MCF 10A (cell line): ENCODE results near the gene CNTN2. TPM values are rescaled to one million over a fixed set of nuclear protein-coding genes. Genes with fewer than 3 reads are reported as not detected.

Experiments used
- BruUV-seq: library from RNA; stranded (reverse); fragments of 400-500 nt; replicated peaks from 2 replicates; lab custom pipeline; 2021; lab: Mats Ljungman, UMichigan
- CTCF ChIA-PET: fragments of 300-600 bp; sonication (Branson Sonifier 250); formaldehyde crosslinking; extraction: SDS; loops from one replicate; lab custom pipeline; 2021; ENCODE audit warnings: antibody characterized with exemption, inconsistent platforms; lab: Yijun Ruan, JAX
- POLR2A ChIA-PET: fragments of 300-600, 350-650 bp; sonication (Branson Sonifier 250); formaldehyde crosslinking; extraction: SDS; loops from one replicate; lab custom pipeline; 2020; ENCODE audit warnings: antibody characterized with exemption, inconsistent platforms; lab: Yijun Ruan, JAX
- DNase-seq: peaks from one replicate; pipeline ENCODE4 v3.0.0-alpha.2; 2018; ENCODE audit not compliant: unreplicated experiment
- H3K27ac Mint-ChIP-seq: one replicate; pipeline ENCODE4 v1.8.0; 2022; ENCODE audit warnings: mild to moderate bottlenecking, low read depth, mixed read lengths; ENCODE audit not compliant: unreplicated experiment
- H3K27me3 Mint-ChIP-seq: one replicate; pipeline ENCODE4 v1.8.0; 2022; ENCODE audit warnings: mixed read lengths; ENCODE audit not compliant: insufficient read depth, unreplicated experiment
- H3K36me3 Mint-ChIP-seq: one replicate; pipeline ENCODE4 v1.8.0; 2022; ENCODE audit warnings: mild to moderate bottlenecking, moderate library complexity, mixed read lengths; ENCODE audit not compliant: insufficient read depth, unreplicated experiment
- H3K4me1 Mint-ChIP-seq: one replicate; pipeline ENCODE4 v1.8.0; 2022; ENCODE audit warnings: mixed read lengths; ENCODE audit not compliant: insufficient read depth, unreplicated experiment
- H3K4me3 Mint-ChIP-seq: one replicate; pipeline ENCODE4 v1.8.0; 2022; ENCODE audit warnings: mild to moderate bottlenecking, moderate library complexity, mixed read lengths; ENCODE audit not compliant: unreplicated experiment
- H3K9me3 Mint-ChIP-seq: one replicate; pipeline ENCODE4 v1.8.0; 2022; ENCODE audit warnings: mixed read lengths; ENCODE audit not compliant: unreplicated experiment
- intact Hi-C: fragments of 100-400 bp; cut with micrococcal nuclease; formaldehyde crosslinking; loops from 2 replicates; pipeline ENCODE4 v1.14.1; 2022
- total RNA-seq: library from RNA; stranded (reverse); gene quantifications from 2 replicates; pipeline ENCODE4 v1.2.3, GENCODE V29; 2022
- TF ChIP-seq, protein P1 (sequence below): fragments of 200-600 bp; IDR thresholded peaks from one replicate; pipeline ENCODE4 v1.8.0; 2022; ENCODE audit warnings: antibody characterized with exemption, mild to moderate bottlenecking; ENCODE audit not compliant: unreplicated experiment

Gene CNTN2
- total RNA-seq, 1 experiment from 2014 or later, result 0.05 TPM

DNA sequence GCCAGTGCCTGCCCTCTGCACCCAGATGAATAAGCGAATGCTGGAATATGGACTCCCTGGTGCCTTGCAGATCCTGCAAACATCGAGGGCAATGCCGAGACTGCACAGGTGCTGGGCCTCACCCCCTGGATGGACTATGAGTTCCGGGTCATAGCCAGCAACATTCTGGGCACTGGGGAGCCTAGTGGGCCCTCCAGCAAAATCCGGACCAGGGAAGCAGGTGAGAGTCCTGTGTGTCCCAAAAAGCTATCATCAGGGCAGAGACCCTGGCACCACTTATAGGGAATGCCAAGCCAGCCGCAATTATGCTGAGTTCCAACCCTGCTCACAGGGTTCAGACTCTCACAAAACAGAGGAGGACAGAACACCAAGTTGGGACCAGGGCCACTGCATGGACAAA, 24.0 kb downstream of the CNTN2 start:
- DNase-seq, result no peak
- TF ChIP-seq, protein P1, sequence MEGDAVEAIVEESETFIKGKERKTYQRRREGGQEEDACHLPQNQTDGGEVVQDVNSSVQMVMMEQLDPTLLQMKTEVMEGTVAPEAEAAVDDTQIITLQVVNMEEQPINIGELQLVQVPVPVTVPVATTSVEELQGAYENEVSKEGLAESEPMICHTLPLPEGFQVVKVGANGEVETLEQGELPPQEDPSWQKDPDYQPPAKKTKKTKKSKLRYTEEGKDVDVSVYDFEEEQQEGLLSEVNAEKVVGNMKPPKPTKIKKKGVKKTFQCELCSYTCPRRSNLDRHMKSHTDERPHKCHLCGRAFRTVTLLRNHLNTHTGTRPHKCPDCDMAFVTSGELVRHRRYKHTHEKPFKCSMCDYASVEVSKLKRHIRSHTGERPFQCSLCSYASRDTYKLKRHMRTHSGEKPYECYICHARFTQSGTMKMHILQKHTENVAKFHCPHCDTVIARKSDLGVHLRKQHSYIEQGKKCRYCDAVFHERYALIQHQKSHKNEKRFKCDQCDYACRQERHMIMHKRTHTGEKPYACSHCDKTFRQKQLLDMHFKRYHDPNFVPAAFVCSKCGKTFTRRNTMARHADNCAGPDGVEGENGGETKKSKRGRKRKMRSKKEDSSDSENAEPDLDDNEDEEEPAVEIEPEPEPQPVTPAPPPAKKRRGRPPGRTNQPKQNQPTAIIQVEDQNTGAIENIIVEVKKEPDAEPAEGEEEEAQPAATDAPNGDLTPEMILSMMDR, result no peak
- peaks cover 5% of the 10 kb centered on the region for H3K4me1 Mint-ChIP-seq
- no peaks in the 10 kb centered on the region for H3K9me3 Mint-ChIP-seq
- H3K4me3 Mint-ChIP-seq, result no peak overlapping the region
- CTCF ChIA-PET, result interaction anchor here (0.8 to 2.2 kb wide), 4 partner anchors 10 to 80 kb away, joined by 3 to 11 read pairs (median 8); no protein-coding TSS in a partner anchor
- POLR2A ChIA-PET, result interaction anchor here (0.7 kb wide), 1 partner anchor 55 kb away, joined by 4 read pairs; the partner anchor contains the start of gene RBBP5
- no peak overlapping the region for H3K27ac Mint-ChIP-seq
- intact Hi-C loops, result no loop called here
- no peaks in the 10 kb centered on the region for H3K36me3 Mint-ChIP-seq
- BruUV-seq, result no TSS peak
- no peaks in the 10 kb centered on the region for H3K27me3 Mint-ChIP-seq

DNA sequence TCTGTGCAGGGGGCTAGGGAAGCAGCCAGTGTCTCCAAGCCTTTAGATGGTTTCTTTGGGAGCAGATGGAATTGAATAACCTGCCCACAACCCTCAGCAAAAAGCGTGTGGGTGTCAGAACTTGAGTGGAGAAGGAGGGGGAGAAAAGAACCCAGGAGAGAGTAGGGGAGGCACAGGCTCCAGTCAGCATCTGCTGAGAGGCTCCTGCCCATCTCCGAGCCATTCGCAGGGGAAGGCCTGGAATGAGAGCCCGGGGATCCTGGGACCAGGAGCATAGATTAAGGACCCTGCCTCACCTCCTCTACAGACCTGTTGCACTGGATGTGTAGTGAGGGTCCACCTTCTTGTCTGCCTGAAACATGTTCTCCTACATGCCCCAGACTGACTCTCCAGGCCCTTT, 25.0 kb downstream of the CNTN2 start:
- H3K27me3 Mint-ChIP-seq, result no peaks in the 10 kb centered on the region
- BruUV-seq, result no TSS peak
- ChIA-PET POLR2A (interaction anchor here (0.6 to 0.7 kb wide), 2 partner anchors 54 to 181 kb away, joined by 3 to 4 read pairs; partner anchors contain the start of gene RBBP5), CTCF (interaction anchor here (0.6 to 2.9 kb wide), 5 partner anchors 13 to 390 kb away, joined by 3 to 14 read pairs (median 4); no protein-coding TSS in a partner anchor)
- H3K36me3 Mint-ChIP-seq, result no peaks in the 10 kb centered on the region
- no peak overlapping the region for H3K27ac Mint-ChIP-seq
- no peak for DNase-seq
- H3K4me1 Mint-ChIP-seq, result peaks cover 12% of the 10 kb centered on the region
- TF ChIP-seq, protein P1, result no peak
- no peak overlapping the region for H3K4me3 Mint-ChIP-seq
- H3K9me3 Mint-ChIP-seq, result no peaks in the 10 kb centered on the region
- intact Hi-C loops, result no loop called here

DNA sequence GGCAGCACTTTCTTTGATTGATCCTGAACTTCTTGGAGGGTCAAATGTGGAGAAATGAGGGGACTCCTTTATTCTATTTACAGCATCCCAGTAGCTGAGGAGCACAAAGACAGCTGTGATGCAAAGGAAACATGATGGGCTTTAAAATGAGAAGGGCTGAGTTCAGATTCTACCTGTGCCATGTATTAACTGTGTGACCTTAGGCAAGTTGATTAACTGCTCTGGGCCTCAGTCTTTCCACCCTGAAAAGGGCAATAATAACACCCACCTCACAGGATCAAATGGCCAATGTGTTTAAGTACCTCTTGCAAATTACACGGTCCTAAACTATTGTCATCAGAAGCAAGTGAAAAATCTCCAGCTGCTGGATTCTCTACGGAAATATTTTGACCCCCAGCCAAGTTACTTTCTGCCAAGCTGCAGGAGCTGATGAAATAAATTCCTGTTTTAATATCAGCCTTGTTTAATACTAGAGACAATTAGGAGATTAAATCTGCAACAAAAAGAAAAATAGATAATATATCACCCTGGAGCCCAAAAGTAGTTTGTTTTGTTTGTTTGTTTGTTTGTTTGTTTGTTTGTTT, 25.5 kb downstream of the CNTN2 start:
- Mint-ChIP-seq H3K36me3 (no peaks in the 10 kb centered on the region), H3K4me3 (no peak overlapping the region), H3K27ac (no peak overlapping the region), H3K4me1 (peaks cover 18% of the 10 kb centered on the region), H3K9me3 (no peaks in the 10 kb centered on the region), H3K27me3 (no peaks in the 10 kb centered on the region)
- BruUV-seq, result no TSS peak
- TF ChIP-seq, protein P1, result no peak
- ChIA-PET CTCF (interaction anchor here (0.6 to 2.9 kb wide), 5 partner anchors 13 to 79 kb away, joined by 3 to 14 read pairs (median 4); no protein-coding TSS in a partner anchor), POLR2A (interaction anchor here (0.6 to 0.7 kb wide), 2 partner anchors 181 to 1386 kb away, joined by 3 read pairs; no protein-coding TSS in a partner anchor)
- DNase-seq, result no peak
- intact Hi-C loops, result no loop called here

DNA sequence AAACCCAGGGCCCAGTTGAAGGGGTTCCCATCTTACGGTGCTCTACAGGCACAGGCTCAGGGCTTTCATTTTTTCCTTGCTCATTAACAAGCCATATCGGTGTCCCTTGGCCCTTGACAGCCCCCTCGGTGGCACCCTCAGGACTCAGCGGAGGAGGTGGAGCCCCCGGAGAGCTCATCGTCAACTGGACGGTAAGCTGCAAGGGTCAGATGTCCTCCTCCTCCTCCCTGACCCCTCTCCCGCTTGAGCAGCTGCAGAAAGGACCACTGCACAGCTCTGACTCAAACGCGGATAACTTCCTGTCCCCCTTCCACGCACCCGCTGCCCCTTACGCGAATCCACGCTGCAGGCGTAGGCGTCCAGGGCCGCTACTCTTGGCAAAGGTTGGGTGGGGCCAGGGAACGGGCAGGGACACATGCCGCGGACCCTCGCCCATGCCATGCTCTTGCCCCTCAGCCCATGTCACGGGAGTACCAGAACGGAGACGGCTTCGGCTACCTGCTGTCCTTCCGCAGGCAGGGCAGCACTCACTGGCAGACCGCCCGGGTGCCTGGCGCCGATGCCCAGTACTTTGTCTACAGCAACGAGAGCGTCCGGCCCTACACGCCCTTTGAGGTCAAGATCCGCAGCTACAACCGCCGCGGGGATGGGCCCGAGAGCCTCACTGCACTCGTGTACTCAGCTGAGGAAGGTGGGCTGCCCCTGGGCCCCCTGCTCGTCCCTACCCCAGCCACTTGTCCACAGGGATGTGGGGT, 26.5 kb downstream of the CNTN2 start:
- peaks cover 26% of the 10 kb centered on the region for H3K4me1 Mint-ChIP-seq
- intact Hi-C loops, result loop anchor here (5.0 kb wide), 1 partner anchor 53 kb away; the partner anchor contains the start of gene RBBP5
- H3K27me3 Mint-ChIP-seq, result no peaks in the 10 kb centered on the region
- ChIA-PET CTCF (interaction anchor here (0.6 to 2.9 kb wide), 10 partner anchors 8 to 1037 kb away, joined by 3 to 14 read pairs (median 3); no protein-coding TSS in a partner anchor), POLR2A (interaction anchor here (0.6 to 0.7 kb wide), 2 partner anchors 563 to 1387 kb away, joined by 3 to 6 read pairs; no protein-coding TSS in a partner anchor)
- DNase-seq, result no peak
- H3K9me3 Mint-ChIP-seq, result no peaks in the 10 kb centered on the region
- TF ChIP-seq, protein P1, result no peak
- no TSS peak for BruUV-seq
- no peaks in the 10 kb centered on the region for H3K36me3 Mint-ChIP-seq
- H3K27ac Mint-ChIP-seq, result no peak overlapping the region
- H3K4me3 Mint-ChIP-seq, result no peak overlapping the region
